PFSK-1 (cell line): ENCODE results near the gene SFPQ.

ENCODE experiments used
- FOXP2 ChIP-seq: optimal IDR thresholded peaks from 2 replicates; pipeline ENCODE3; 2011; ENCODE audit warnings: borderline replicate concordance, control low read depth, inconsistent platforms; ENCODE audit not compliant: insufficient read depth; ENCODE audit errors: extremely low read length, extremely low read depth
- POLR2AphosphoS5 ChIP-seq: IDR thresholded peaks from 2 replicates; pipeline ENCODE4 v1.6.1; 2012; ENCODE audit warnings: low read depth, mild to moderate bottlenecking, control low read depth, low read length, moderate library complexity
- SIN3A ChIP-seq: IDR thresholded peaks from 2 replicates; pipeline ENCODE4 v1.6.1; 2012; ENCODE audit warnings: mild to moderate bottlenecking, low read length, moderate library complexity, borderline replicate concordance; ENCODE audit not compliant: insufficient read depth
- TAF1 ChIP-seq: IDR thresholded peaks from 2 replicates; pipeline ENCODE4 v1.6.1; 2012; ENCODE audit warnings: low read length, control low read depth, borderline replicate concordance; ENCODE audit not compliant: insufficient read depth
- TF ChIP-seq, protein P1 (sequence below), 2 experiments: IDR thresholded peaks; 2 replicates each; pipeline versions ENCODE4 v1.6.1 to v1.8.0; 2011 to 2012; ENCODE audit warnings: low read depth in 2 of 2, low read length in 2 of 2, control low read depth in 1 of 2, inconsistent platforms in 1 of 2, mild to moderate bottlenecking in 1 of 2, moderate library complexity in 1 of 2; ENCODE audit not compliant: insufficient read depth in 1 of 2

Gene SFPQ

DNA sequence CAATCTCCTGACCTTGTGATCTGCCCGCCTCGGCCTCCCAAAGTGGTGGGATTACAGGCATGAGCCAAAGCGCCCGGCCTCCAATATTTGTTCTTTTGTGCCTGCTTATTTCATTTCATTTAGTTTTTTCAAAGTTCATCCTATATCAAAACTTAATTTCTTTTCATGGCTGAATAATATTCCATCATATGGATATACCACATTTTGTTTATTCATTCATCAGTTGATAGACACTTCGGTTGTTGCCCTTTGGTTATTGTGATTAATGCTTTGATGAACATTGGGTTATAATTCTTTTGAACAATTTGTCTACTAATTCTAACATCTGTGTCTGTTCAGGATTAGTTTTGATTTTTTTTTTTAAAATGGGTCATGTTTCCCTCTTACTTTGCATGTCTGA, 41.7 kb downstream of the SFPQ start:
- no peak for TF ChIP-seq TAF1

DNA sequence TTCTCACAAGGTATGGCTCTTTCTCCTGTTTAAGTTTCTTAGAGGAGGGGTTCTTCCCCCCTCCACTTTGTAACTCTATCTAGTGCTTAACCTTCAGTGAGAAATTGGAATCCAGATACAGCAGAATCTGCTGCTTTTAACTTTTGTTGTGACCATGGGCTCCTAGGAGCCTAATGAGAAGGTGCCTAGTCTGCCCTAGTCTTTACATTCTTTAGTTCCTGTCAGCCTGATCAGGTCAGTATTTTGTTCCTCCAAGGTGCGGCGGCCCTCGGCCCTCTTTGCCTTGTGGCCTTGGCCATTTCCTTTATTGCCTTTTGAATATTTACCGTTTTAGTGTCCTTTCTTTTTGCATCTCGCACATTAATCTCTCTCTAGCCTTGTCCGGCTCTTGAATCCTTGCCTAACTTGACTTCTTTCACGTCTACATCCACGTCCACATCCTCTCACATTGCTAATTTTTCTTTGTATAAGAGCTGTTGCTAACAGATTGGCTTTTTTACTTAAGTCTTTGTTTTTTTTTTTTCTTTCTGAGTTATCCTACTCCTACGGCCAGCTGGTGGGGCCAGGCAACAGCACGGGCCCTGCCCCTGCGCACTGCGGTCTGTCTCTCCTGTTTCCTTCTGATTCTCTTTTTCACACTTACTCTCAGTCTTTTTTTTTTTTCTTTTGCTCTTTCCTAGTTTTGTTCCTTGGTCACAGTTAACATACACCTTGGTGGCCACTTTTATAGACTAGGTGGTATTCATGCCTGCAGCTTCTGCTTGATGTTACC, 49.0 kb downstream of the SFPQ start:
- TF ChIP-seq SIN3A (no peak), FOXP2 (no peak), TAF1 (no peak), POLR2AphosphoS5 (no peak)
- TF ChIP-seq, protein P1, sequence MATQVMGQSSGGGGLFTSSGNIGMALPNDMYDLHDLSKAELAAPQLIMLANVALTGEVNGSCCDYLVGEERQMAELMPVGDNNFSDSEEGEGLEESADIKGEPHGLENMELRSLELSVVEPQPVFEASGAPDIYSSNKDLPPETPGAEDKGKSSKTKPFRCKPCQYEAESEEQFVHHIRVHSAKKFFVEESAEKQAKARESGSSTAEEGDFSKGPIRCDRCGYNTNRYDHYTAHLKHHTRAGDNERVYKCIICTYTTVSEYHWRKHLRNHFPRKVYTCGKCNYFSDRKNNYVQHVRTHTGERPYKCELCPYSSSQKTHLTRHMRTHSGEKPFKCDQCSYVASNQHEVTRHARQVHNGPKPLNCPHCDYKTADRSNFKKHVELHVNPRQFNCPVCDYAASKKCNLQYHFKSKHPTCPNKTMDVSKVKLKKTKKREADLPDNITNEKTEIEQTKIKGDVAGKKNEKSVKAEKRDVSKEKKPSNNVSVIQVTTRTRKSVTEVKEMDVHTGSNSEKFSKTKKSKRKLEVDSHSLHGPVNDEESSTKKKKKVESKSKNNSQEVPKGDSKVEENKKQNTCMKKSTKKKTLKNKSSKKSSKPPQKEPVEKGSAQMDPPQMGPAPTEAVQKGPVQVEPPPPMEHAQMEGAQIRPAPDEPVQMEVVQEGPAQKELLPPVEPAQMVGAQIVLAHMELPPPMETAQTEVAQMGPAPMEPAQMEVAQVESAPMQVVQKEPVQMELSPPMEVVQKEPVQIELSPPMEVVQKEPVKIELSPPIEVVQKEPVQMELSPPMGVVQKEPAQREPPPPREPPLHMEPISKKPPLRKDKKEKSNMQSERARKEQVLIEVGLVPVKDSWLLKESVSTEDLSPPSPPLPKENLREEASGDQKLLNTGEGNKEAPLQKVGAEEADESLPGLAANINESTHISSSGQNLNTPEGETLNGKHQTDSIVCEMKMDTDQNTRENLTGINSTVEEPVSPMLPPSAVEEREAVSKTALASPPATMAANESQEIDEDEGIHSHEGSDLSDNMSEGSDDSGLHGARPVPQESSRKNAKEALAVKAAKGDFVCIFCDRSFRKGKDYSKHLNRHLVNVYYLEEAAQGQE (IDR thresholded peaks at IDR 0.05; ENCODE audit: insufficient read depth in 1 of 2, low read depth in 2 of 2, low read length in 2 of 2) = no peak

DNA sequence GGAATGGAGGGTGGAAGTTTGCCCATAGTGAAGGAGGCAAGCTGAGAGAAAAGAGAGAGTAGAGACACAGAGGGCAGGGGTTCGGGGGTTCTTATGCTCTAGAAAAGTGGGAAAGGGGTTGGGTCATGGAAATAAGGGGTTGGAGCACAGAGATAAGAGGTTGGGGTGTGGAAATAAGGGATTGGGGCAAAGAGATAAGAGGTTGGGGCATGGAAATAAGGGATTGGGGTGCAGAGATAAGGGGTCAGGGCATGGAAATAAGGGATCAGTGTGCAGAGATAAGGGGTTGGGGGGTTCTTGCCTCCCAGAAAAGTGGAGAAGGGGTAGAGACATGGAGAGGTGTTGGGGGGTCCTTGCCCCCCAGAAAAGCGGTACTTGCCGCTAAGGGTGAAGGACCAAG, 56.2 kb downstream of the SFPQ start:
- TF ChIP-seq, protein P1 (IDR thresholded peaks at IDR 0.05; ENCODE audit: insufficient read depth in 1 of 2, low read depth in 2 of 2, low read length in 2 of 2) = no peak
- TF ChIP-seq FOXP2 (no peak), POLR2AphosphoS5 (no peak), TAF1 (no peak), SIN3A (no peak)
